Naive thymus-derived CD8-positive, alpha-beta T cell (primary cell): ENCODE measurements around the gene TMEM247. TPM values are rescaled to one million over a fixed set of nuclear protein-coding genes. Genes with fewer than 3 reads are reported as not detected.

Experiments used
- ATAC-seq, 2 donors: fragments of 150-1000 bp; cut with Tn5 transposase in 1 of 2; sonication (Bioruptor Pico), chemical (Tn5 transposase) in 1 of 2; 1 replicate in 1 of 2; 2 replicates in 1 of 2; pipeline ENCODE4 v1.10.0; 2021; ENCODE audit warnings: mild to moderate bottlenecking in 2 of 2, moderate library complexity in 2 of 2
- POLR2A ChIA-PET: fragments of 350-600 bp; sonication (Branson Sonifier 250); formaldehyde crosslinking; loops from one replicate; lab custom pipeline; 2021; ENCODE audit warnings: antibody characterized with exemption; lab: Charles Lee
- DNase-seq, 10 donors: peaks; one replicate each; pipeline versions ENCODE4 v3.0.0 to v3.0.0-alpha.2; 2020 to 2022
- H3K27ac Mint-ChIP-seq, 10 donors: one replicate each; pipeline ENCODE4 v1.8.0; 2020 to 2022; ENCODE audit warnings: mild to moderate bottlenecking in 10 of 10, mixed read lengths in 10 of 10, moderate library complexity in 4 of 10, inconsistent platforms in 1 of 10
- H3K27me3 Mint-ChIP-seq, 5 donors: one replicate each; pipeline ENCODE4 v1.8.0; 2021 to 2022; ENCODE audit warnings: mixed read lengths in 5 of 5
- H3K36me3 Mint-ChIP-seq, 3 donors: one replicate each; pipeline ENCODE4 v1.8.0; 2020 to 2022; ENCODE audit warnings: mixed read lengths in 3 of 3, mild to moderate bottlenecking in 2 of 3, inconsistent platforms in 1 of 3
- H3K4me1 Mint-ChIP-seq, 4 donors: one replicate each; pipeline ENCODE4 v1.8.0; 2021 to 2022; ENCODE audit warnings: mixed read lengths in 4 of 4
- H3K4me3 Mint-ChIP-seq, 10 donors: one replicate each; pipeline ENCODE4 v1.8.0; 2020 to 2022; ENCODE audit warnings: mild to moderate bottlenecking in 10 of 10, mixed read lengths in 10 of 10, moderate library complexity in 6 of 10, inconsistent platforms in 1 of 10
- H3K9me3 Mint-ChIP-seq, 9 donors: one replicate each; pipeline ENCODE4 v1.8.0; 2020 to 2022; ENCODE audit warnings: mixed read lengths in 9 of 9, mild to moderate bottlenecking in 3 of 9, inconsistent platforms in 1 of 9, moderate library complexity in 1 of 9
- polyA plus RNA-seq, 3 donors: library from polyadenylated mRNA; unstranded; fragments of 300-500 nt; fragmentation: Illumina TruSeq; gene quantifications; one replicate each; pipeline ENCODE4 v1.2.3, GENCODE V29; 2021
- total RNA-seq, 8 experiments: library from RNA in 2 of 8; stranded (reverse) in 2 of 8; gene quantifications; one replicate each; pipeline ENCODE4 v1.2.3 and lab custom pipeline; 2021 to 2026

TMEM247 gene
- total and polyA plus RNA-seq, 5 experiments from 2014 or later: not detected

- POLR2A ChIA-PET: interaction anchor here (1.6 kb wide), 1 partner anchor 95 kb away, joined by 4 read pairs; no protein-coding TSS in a partner anchor
Measured at GRCh38 chr2:46481198-46482193, 2.1 kb downstream of the TMEM247 start.

GRCh38 chr2:46482490-46482889 is 3.1 kb downstream of the TMEM247 start:
- Mint-ChIP-seq H3K4me3 (no peak overlapping the region), H3K27ac (no peak overlapping the region), H3K36me3 (peaks cover 0 to 15% (median 2%) of the 10 kb centered on the region in 3 donors), H3K27me3 (no peaks in the 10 kb centered on the region), H3K9me3 (peaks cover 0 to 14% (median 4%) of the 10 kb centered on the region in 9 donors), H3K4me1 (peaks cover 7 to 18% (median 12%) of the 10 kb centered on the region in 4 donors)
- DNase-seq (no peak), ATAC-seq (no peak)
- POLR2A ChIA-PET: no interaction called here

More at GRCh38 chr2:46481198-46482193, 2.1 kb downstream of the TMEM247 start:
- peaks cover 0 to 24% (median 7%) of the 10 kb centered on the region in 9 donors for H3K9me3 Mint-ChIP-seq
- no peaks in the 10 kb centered on the region for H3K27me3 Mint-ChIP-seq
- H3K4me1 Mint-ChIP-seq: peaks cover 13 to 28% (median 22%) of the 10 kb centered on the region in 4 donors
- H3K36me3 Mint-ChIP-seq: peaks cover 0 to 20% (median 7%) of the 10 kb centered on the region in 3 donors
- H3K4me3 Mint-ChIP-seq: no peak overlapping the region
- H3K27ac Mint-ChIP-seq: no peak overlapping the region
- ATAC-seq (no peak), DNase-seq (no peak)

- no peak overlapping the region for H3K27ac Mint-ChIP-seq
- DNase-seq (no peak), ATAC-seq (no peak)
- H3K27me3 Mint-ChIP-seq: no peaks in the 10 kb centered on the region
- no peaks in the 10 kb centered on the region for H3K36me3 Mint-ChIP-seq
- POLR2A ChIA-PET: no interaction called here
- peaks cover 0 to 8% (median 1%) of the 10 kb centered on the region in 4 donors for H3K4me1 Mint-ChIP-seq
- H3K9me3 Mint-ChIP-seq: no peaks in the 10 kb centered on the region
- H3K4me3 Mint-ChIP-seq: no peak overlapping the region
Measured at GRCh38 chr2:46485002-46485401, 5.6 kb downstream of the TMEM247 start.

GRCh38 chr2:46486436-46486835 is 7.1 kb downstream of the TMEM247 start:
- Mint-ChIP-seq H3K4me3 (no peak overlapping the region), H3K9me3 (no peaks in the 10 kb centered on the region)

GRCh38 chr2:46487667-46488335 is 8.4 kb downstream of the TMEM247 start:
- Mint-ChIP-seq H3K9me3 (no peaks in the 10 kb centered on the region), H3K4me1 (peaks cover 0 to 19% (median 5%) of the 10 kb centered on the region in 4 donors), H3K36me3 (no peaks in the 10 kb centered on the region), H3K27ac (peak overlapping the region in 2 of 10 donors; percentile 15 to 53), H3K27me3 (no peaks in the 10 kb centered on the region), H3K4me3 (no peak overlapping the region)
- no peak for ATAC-seq
- no peak for DNase-seq
- POLR2A ChIA-PET: interaction anchor here (1.6 kb wide), 1 partner anchor 11 kb away, joined by 4 read pairs; no protein-coding TSS in a partner anchor

More at GRCh38 chr2:46486436-46486835, 7.1 kb downstream of the TMEM247 start:
- no peaks in the 10 kb centered on the region for H3K27me3 Mint-ChIP-seq
- DNase-seq (no peak), ATAC-seq (no peak)
- no peak overlapping the region for H3K27ac Mint-ChIP-seq
- POLR2A ChIA-PET: interaction anchor here (1.6 kb wide), 1 partner anchor 9 kb away, joined by 4 read pairs; no protein-coding TSS in a partner anchor
- no peaks in the 10 kb centered on the region for H3K36me3 Mint-ChIP-seq
- H3K4me1 Mint-ChIP-seq: peaks cover 0 to 16% (median 5%) of the 10 kb centered on the region in 4 donors

GRCh38 chr2:46488389-46488788 is 9.0 kb downstream of the TMEM247 start:
- no peaks in the 10 kb centered on the region for H3K36me3 Mint-ChIP-seq
- no peak for ATAC-seq
- no peak overlapping the region for H3K4me3 Mint-ChIP-seq

GRCh38 chr2:46489423-46490174 is 10.2 kb downstream of the TMEM247 start:
- Mint-ChIP-seq H3K4me3 (no peak overlapping the region), H3K36me3 (no peaks in the 10 kb centered on the region), H3K27me3 (no peaks in the 10 kb centered on the region), H3K9me3 (no peaks in the 10 kb centered on the region), H3K27ac (peak overlapping the region in 2 of 10 donors; percentile 15 to 33), H3K4me1 (peaks cover 0 to 26% (median 4%) of the 10 kb centered on the region in 4 donors)
- POLR2A ChIA-PET: interaction anchor here (0.9 kb wide), 1 partner anchor 46 kb away, joined by 3 read pairs; no protein-coding TSS in a partner anchor
- ATAC-seq (no peak), DNase-seq (no peak)

More at GRCh38 chr2:46488389-46488788, 9.0 kb downstream of the TMEM247 start:
- Mint-ChIP-seq H3K27me3 (no peaks in the 10 kb centered on the region), H3K27ac (no peak overlapping the region), H3K4me1 (peaks cover 0 to 23% (median 5%) of the 10 kb centered on the region in 4 donors), H3K9me3 (no peaks in the 10 kb centered on the region)
- no peak for DNase-seq
- POLR2A ChIA-PET: no interaction called here

- peak overlapping the region in 3 of 10 donors; percentile 46 to 66 (median 52) for H3K27ac Mint-ChIP-seq
- peaks cover 0 to 26% (median 4%) of the 10 kb centered on the region in 4 donors for H3K4me1 Mint-ChIP-seq
- no peak overlapping the region for H3K4me3 Mint-ChIP-seq
- POLR2A ChIA-PET: no interaction called here
- ATAC-seq (peak; percentile 49 to 52), DNase-seq (peak in 1 of 10 donors; percentile 9)
- no peaks in the 10 kb centered on the region for H3K9me3 Mint-ChIP-seq
- H3K27me3 Mint-ChIP-seq: no peaks in the 10 kb centered on the region
- H3K36me3 Mint-ChIP-seq: no peaks in the 10 kb centered on the region
Measured at GRCh38 chr2:46490521-46491141, 11.3 kb downstream of the TMEM247 start.

- POLR2A ChIA-PET: no interaction called here
- ATAC-seq: no peak
- H3K27me3 Mint-ChIP-seq: no peaks in the 10 kb centered on the region
- H3K4me1 Mint-ChIP-seq: peaks cover 0 to 26% (median 4%) of the 10 kb centered on the region in 4 donors
- no peak for DNase-seq
- no peaks in the 10 kb centered on the region for H3K9me3 Mint-ChIP-seq
- H3K36me3 Mint-ChIP-seq: no peaks in the 10 kb centered on the region
- H3K4me3 Mint-ChIP-seq: no peak overlapping the region
- peak overlapping the region in 1 of 10 donors; percentile 79 for H3K27ac Mint-ChIP-seq
Measured at GRCh38 chr2:46492301-46492700, 12.9 kb downstream of the TMEM247 start.

- no peaks in the 10 kb centered on the region for H3K9me3 Mint-ChIP-seq
- no peak overlapping the region for H3K4me3 Mint-ChIP-seq
- ATAC-seq (no peak), DNase-seq (no peak)
- POLR2A ChIA-PET: no interaction called here
- H3K4me1 Mint-ChIP-seq: peaks cover 0 to 28% (median 5%) of the 10 kb centered on the region in 4 donors
- H3K27ac Mint-ChIP-seq: peak overlapping the region in 2 of 10 donors; percentile 34 to 69
- no peaks in the 10 kb centered on the region for H3K36me3 Mint-ChIP-seq
- no peaks in the 10 kb centered on the region for H3K27me3 Mint-ChIP-seq
Measured at GRCh38 chr2:46493241-46493970, 14.0 kb downstream of the TMEM247 start.

GRCh38 chr2:46493971-46494250 is 14.5 kb downstream of the TMEM247 start:
- Mint-ChIP-seq H3K4me3 (no peak overlapping the region), H3K4me1 (peaks cover 0 to 33% (median 7%) of the 10 kb centered on the region in 4 donors), H3K27ac (peak overlapping the region in 1 of 10 donors; percentile 69), H3K36me3 (no peaks in the 10 kb centered on the region), H3K9me3 (no peaks in the 10 kb centered on the region), H3K27me3 (no peaks in the 10 kb centered on the region)
- no peak for ATAC-seq
- no peak for DNase-seq
- POLR2A ChIA-PET: no interaction called here
